Measurements from ENCODE around the gene IRF3.
"Not testable (repeated sequence)": the region's sequence is repeated elsewhere in the genome, so short reads cannot be mapped to it uniquely, and the experiment has no call there.

Gene IRF3

GRCh38 chr19:49624967-49625910 is 40.4 kb downstream of the IRF3 start:
- no peak for DNase-seq (ENCODE audit: low read depth, low spot score)

GRCh38 chr19:49617860-49618259 is 47.8 kb downstream of the IRF3 start:
- DNase-seq (ENCODE audit: low read depth, low spot score): not testable (repeated sequence)

- DNase-seq (ENCODE audit: low read depth, low spot score): no peak
Observed at GRCh38 chr19:49616945-49617344, 48.7 kb downstream of the IRF3 start.

GRCh38 chr19:49616532-49616931 is 49.1 kb downstream of the IRF3 start:
- no peak for DNase-seq (ENCODE audit: low read depth, low spot score)

GRCh38 chr19:49615861-49616260 is 49.8 kb downstream of the IRF3 start:
- no peak for DNase-seq (ENCODE audit: low read depth, low spot score)

GRCh38 chr19:49614096-49614833 is 51.4 kb downstream of the IRF3 start:
- peak; percentile 71 for DNase-seq (ENCODE audit: low read depth, low spot score)

GRCh38 chr19:49613374-49613773 is 52.3 kb downstream of the IRF3 start:
- DNase-seq (ENCODE audit: low read depth, low spot score): peak; percentile 24
